GM12878 (cell line): ENCODE data around the gene TTC39A.

ENCODE experiments used
- CHD1 ChIP-seq: IDR thresholded peaks from 2 replicates; pipeline ENCODE4 v1.6.1; 2012; ENCODE audit warnings: low read depth, low read length, improper control_type of control experiment
- POLR2A ChIP-seq: IDR thresholded peaks from 2 replicates; pipeline ENCODE4 v1.6.1; 2011; ENCODE audit warnings: low read depth, mild to moderate bottlenecking, low read length
- TF ChIP-seq, protein P1 (sequence below): IDR thresholded peaks from 2 replicates; pipeline ENCODE4 v1.6.1; 2011; ENCODE audit warnings: low read depth, mild to moderate bottlenecking, low read length, moderate library complexity, borderline replicate concordance; ENCODE audit errors: extremely low read depth

DNA sequence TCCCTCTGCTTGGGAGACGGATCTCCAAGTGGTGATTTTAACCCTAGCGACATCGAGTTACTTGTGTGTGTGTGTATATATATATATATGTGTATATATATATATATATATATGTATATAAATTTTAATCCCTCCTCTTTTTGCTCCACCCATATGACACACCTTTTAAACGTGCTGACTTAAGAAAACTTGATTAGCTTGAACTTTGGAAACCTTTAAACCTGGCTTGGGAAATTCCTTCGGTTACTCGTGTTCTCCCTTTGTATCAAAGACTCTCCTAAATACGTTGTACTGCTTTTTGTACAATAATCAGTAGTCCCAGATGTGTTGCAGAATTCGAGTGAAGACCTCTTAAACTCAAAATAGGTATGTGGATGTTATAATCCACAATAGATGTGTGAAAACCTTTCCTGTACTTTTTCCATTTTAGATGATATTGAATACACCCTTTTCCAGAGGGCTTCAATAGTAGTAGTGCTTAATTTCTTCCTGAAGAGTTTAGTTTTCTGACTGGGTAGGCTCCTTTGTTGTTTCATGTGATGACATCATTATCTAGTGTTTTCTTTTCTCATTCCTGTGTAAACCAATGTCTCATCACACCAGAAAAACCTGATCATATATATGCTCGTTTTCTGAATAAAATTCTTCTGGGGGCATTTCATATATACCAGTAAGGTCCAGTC is 92.9 kb downstream of the TTC39A start:
- TF ChIP-seq POLR2A (no peak), CHD1 (no peak)
- TF ChIP-seq, protein P1, sequence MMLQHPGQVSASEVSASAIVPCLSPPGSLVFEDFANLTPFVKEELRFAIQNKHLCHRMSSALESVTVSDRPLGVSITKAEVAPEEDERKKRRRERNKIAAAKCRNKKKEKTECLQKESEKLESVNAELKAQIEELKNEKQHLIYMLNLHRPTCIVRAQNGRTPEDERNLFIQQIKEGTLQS = no peak
